HTERT RPE-1 (cell line): ENCODE results near the gene ERF.
"Not testable (repeated sequence)": the region's sequence is repeated elsewhere in the genome, so short reads cannot be mapped to it uniquely, and the experiment has no call there.

Experiments used
- in situ Hi-C: fragments of 300-500 bp; cut with MboI; formaldehyde crosslinking; loops from 4 replicates; pipeline ENCODE4 v1.14.3; 2020; ENCODE audit warnings: low sequenced_read_pairs

Gene ERF

GRCh38 chr19:42275517-42275916 is 20.6 kb upstream of the ERF start:
- in situ Hi-C loops: no loop called here

- in situ Hi-C loops: no loop called here
These were observed 20.2 kb upstream of the ERF start for GRCh38 chr19:42275103-42275502.

- in situ Hi-C loops: no loop called here
These were observed 19.2 kb upstream of the ERF start for GRCh38 chr19:42274065-42274682.

GRCh38 chr19:42273407-42274064 is 18.6 kb upstream of the ERF start:
- in situ Hi-C loops: no loop called here

GRCh38 chr19:42272989-42273406 is 18.1 kb upstream of the ERF start:
- in situ Hi-C loops: no loop called here

GRCh38 chr19:42272535-42272897 is 17.6 kb upstream of the ERF start:
- in situ Hi-C loops: no loop called here

GRCh38 chr19:42271861-42272534 is 17.1 kb upstream of the ERF start:
- in situ Hi-C loops: no loop called here

- in situ Hi-C loops: no loop called here
These were observed 16.1 kb upstream of the ERF start for GRCh38 chr19:42271045-42271419.

- in situ Hi-C loops: no loop called here
These were observed 15.6 kb upstream of the ERF start for GRCh38 chr19:42270346-42271044.

GRCh38 chr19:42269478-42270345 is 14.8 kb upstream of the ERF start:
- in situ Hi-C loops: no loop called here

- in situ Hi-C loops: no loop called here
These were observed 14.0 kb upstream of the ERF start, which contains the start of gene CIC for GRCh38 chr19:42268704-42269477. CIC (plus strand) TSS chr19:42269252; CDS start chr19:42271784, 2,532 bp downstream.

- in situ Hi-C loops: no loop called here
These were observed 13.3 kb upstream of the ERF start for GRCh38 chr19:42268142-42268703.

GRCh38 chr19:42267644-42268141 is 12.8 kb upstream of the ERF start:
- in situ Hi-C loops: no loop called here

GRCh38 chr19:42266928-42267603 is 12.1 kb upstream of the ERF start:
- in situ Hi-C loops: not testable (repeated sequence)

GRCh38 chr19:42266105-42266504 is 11.2 kb upstream of the ERF start:
- in situ Hi-C loops: not testable (repeated sequence)

GRCh38 chr19:42261763-42262162 is 6.8 kb upstream of the ERF start:
- in situ Hi-C loops: no loop called here

- in situ Hi-C loops: not testable (repeated sequence)
These were observed 2.9 kb upstream of the ERF start for GRCh38 chr19:42257842-42258241.

- in situ Hi-C loops: no loop called here
These were observed 1.1 kb upstream of the ERF start for GRCh38 chr19:42255766-42256745.
